ENCODE results near the gene PLEKHH1.
"Not testable (repeated sequence)": the region's sequence is repeated elsewhere in the genome, so short reads cannot be mapped to it uniquely, and the experiment has no call there.

The PLEKHH1 gene

DNA sequence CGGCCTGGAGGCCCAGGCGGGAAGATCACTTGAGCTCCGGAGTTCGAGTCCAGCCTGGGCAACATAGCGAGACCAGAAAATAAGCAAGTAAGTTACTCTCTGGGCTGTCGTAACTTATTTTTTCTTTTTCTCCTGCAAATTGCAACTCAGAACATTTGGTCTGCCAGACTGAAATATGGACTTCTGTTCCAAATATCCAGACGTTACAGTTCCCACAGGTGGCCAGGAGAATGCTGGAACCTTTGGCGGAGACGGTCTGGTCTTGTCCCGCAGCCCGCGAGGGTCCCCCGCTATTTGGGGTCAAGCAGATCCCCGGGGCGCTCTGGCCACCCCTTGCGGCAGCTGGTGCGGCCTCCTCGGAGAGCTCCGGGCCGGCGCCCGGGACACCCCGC lies 488 bp upstream of the PLEKHH1 start:
- DNase-seq (ENCODE audit: low read depth in 2 of 2) = no peak

DNA sequence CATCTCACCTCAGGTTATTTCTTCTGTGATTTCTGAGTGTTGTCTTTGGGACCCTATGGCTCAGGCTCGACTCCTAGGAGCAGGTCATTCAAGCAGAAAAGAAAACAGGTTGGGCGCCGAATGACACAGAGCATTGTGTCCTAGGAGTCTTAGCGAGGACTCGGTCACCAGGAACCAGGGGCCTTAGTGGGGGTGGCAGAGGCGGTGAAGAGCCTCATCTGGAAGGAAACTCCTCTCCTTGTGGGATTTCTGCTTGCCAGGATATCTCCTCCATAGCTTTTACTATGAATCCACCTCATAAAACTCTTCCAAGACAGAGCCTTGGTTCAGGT lies 630 bp downstream of the PLEKHH1 start:
- DNase-seq (ENCODE audit: low read depth in 2 of 2) = no peak

DNA sequence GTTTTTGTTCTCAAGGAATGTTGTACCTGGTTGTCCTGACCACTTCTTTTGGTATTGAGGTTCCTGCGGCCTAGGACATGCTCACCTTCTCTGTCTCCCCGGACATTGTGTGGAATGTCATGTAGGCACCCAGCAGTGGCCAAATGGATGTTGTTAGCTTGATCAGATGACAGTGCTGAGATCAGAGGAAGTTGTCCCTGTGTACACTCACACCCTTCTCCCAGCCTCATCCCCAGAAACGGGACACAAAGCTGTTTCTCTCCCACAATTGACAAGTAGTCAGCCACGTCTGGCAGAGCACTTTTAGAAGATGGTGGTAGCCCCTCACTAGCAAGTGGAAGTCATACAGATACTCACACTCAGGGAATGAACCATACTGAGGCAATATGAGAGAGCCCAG lies 3.0 kb downstream of the PLEKHH1 start:
- DNase-seq (ENCODE audit: low read depth in 2 of 2) = no peak

DNA sequence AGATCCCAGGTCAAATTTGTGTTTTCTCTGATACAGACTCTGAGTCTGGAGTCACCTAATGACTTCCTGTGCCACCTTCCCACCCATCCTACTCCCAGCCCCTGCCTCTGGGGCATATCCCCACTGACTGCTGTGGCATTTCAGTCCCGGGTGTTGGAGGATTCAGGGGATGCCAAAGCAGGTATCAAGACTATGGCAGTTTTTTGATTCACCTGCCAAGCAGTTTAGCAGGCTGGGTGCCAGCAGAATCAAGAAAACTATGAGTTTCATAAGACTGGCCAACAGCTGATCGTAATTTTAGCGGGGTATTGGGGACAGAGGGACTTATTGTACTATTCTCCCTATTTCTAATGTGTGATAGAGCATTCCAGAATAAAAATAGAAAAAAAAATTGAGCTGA lies 4.6 kb downstream of the PLEKHH1 start:
- no peak for DNase-seq (ENCODE audit: low read depth in 2 of 2)

DNA sequence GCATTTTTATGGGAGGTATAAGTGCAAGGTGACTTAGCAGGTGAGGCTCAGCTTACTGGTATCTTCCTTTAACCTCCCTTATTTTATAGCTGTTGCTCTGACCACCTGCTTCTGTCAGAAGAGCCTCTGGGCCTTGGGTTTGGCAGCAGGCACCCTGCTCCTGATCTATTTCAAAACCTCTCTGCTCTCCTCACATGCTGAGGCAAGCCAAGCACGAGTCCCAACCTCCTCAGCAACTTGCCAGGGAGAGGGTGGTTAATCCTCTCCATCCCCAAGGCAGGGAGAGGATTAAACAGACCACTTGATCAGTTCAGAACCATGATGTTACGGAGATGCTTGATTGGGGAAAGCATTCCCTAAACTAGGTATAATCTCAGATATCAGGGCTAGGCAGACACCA lies 5.4 kb downstream of the PLEKHH1 start:
- DNase-seq (ENCODE audit: low read depth in 2 of 2) = no peak

DNA sequence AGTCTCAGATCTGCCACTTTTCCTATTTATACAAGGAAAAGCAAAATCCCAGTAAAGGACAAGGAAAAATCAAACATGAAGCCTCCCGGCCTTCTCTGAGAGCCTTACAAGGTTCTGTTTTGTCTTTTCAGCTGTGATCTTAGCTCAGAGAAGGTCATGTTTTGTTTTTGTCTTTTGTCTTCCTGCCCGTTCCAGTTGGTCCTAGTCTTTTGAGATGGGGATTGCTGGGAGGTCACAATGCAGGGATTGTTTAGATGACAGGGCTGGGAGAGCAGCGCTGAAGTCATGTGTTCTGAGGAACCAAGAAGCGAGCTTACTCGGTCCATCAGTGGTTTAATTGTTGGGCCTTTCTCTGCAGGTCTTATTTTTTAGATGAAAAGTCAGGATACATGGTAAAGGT lies 6.0 kb downstream of the PLEKHH1 start:
- DNase-seq (ENCODE audit: low read depth in 2 of 2) = no peak

DNA sequence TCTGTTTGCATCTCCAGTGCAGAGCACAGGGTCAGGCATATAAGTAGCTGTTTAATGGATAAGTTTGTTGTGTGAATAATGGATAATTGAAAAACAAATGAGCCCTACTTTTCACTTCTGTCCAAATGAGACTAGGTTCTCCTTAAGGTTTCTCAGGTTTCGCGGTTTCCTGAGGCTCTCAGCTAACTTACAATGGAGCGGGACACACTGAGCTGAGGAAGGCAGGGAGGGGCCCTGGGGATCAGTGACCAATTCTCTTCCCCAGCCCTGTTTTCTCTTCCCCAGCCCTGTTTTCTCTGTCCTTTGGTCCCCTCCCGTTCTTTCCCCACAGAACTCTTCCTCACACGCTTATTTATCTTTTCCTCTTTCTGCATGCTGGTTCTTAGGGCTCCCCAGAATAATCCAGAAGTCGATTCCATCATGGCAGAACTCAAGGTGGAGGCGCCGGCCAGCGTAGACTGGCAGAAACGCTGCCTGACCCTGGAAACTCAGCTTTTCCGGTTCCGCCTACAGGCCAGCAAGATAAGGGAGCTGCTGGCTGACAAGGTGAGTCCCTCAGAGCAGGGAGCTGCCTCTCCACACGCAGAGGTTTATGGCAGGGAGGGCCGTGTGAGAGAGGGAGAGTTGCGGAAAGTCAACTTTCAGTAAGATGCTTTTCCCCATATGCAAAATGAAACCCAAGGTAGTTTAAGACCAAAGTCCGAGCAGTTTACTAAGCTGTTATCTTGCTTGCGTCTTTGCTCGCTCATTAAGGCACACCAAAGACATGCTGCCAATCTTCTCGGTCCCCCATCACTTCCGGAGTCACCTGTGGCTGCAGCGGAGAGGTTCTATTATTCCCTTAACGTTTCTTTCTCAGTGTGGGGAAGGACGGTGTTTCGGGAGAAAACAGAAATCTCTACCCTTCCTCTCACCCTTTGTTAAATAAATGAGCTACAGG lies 8.6 kb downstream of the PLEKHH1 start:
- no peak for DNase-seq (ENCODE audit: low read depth in 2 of 2)

DNA sequence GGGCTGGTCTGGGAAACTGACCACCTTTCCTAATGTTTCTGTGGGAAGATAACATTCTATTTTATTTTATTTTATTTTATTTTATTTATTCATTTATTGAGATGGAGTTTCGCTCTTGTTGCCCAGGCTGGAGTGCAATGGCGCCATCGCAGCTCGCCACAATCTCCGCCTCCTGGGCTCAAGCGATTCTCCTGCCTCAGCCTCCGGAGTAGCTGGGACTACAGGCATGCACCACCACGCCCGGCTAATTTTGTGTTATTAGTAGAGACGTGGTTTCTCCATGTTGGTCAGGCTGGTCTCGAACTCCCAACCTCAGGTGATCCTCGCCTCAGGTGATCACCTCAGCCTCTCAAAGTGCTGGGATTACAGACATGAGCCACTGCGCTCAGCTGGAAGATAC lies 9.5 kb downstream of the PLEKHH1 start:
- not testable (repeated sequence) for DNase-seq (ENCODE audit: low read depth in 2 of 2)

DNA sequence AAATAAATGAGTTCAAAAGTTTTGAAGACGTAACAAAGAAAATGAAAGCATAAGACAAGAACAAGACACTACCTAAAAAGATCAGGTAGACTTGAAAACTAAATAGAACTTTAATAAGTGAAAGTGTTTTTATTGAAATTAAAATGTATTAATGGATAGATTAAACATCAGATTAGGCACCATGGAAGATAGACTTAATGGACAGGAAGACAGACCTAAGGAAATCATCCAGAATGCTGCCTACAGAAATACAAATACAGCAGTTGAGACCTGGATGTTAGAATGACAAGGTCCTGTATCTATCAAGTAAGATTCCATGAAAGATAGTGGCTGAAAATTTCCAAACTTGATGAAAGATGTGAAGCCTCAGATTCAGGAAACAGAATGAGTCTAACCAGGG lies 11.5 kb downstream of the PLEKHH1 start:
- DNase-seq (ENCODE audit: low read depth in 2 of 2) = no peak

DNA sequence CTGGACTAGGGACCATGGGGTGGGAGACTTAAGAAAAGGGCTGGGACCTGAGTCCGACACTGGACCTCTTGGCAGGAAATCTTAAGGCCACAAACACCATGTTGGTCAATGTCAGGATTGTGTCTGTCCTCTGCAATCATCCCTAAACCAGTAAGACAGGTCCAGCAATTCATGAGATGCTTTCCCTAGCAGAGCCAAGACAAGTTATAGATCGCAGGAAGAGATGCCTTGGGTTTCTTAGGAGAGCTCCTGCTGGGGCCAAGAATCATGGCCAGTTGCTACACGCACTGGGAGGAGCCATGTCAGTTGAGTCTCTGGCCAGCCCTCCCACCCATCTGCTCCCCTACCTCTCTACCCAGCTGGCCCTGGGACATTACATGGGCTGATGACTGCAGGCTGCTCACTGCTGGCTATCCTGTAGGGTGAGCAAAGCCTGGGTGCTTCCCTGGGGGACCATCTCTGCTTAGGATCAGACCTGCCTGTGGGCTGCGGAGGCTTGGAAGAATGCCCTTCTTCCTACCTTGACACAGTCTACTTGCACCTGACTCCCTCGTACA lies 14.2 kb downstream of the PLEKHH1 start:
- no peak for DNase-seq (ENCODE audit: low read depth in 2 of 2)

DNA sequence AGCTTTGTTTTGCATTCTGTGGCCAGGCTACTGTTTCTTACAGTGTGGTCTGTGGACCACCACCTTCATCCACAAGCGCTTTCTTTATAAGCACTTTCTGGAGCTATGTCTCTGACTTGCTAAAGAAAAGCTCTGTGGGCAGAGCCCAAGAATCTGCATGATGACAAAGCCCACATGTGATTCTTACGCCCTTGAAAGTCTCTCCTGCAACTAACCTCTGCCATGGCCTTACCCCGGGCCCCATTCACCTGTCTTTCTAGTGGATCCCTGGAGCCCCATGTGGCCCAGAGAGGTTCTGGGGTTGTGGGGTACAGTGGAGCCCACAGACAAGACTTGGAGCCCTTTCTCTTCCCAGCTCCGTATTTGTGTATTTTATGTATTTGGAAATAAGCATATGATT lies 16.6 kb downstream of the PLEKHH1 start:
- DNase-seq (ENCODE audit: low read depth in 2 of 2) = no peak

DNA sequence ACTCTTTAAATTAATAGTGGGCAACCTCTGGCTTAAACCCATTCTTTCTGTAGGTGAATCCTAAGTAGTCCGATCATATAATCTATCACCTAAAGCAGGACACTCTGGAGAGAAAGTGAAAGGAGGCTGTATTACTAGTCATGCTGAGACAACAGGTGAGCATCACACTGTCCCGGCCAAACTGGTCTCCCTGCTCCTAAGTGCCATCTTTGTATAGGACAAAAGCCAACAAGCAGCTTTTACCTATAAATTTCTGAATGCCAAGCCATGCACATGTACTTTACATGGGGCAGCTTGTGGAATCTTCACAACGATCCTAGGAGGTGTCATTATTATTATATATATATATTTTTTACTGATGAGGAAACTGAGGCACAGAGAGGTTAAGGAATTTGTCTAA lies 18.0 kb downstream of the PLEKHH1 start:
- DNase-seq (ENCODE audit: low read depth in 2 of 2) = no peak

DNA sequence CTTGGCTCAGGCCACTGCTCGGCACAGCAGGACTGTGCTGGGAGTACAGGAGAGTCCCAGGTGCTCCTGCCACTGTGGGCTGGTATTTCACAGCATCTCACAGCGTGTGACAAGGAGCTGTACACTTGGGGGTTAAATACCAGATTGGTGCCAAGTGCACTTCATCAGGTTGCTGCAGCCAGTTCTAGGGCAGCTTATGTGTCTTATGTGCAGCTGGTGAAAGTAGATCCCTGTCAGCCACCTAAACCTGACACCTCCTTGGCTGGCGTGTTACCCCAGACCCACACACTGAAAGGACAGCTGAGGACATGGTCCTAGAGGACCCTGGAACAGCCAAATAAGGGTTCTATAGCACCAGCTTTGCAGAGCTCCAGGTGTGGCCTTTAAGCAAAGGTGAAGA lies 18.9 kb downstream of the PLEKHH1 start:
- no peak for DNase-seq (ENCODE audit: low read depth in 2 of 2)

DNA sequence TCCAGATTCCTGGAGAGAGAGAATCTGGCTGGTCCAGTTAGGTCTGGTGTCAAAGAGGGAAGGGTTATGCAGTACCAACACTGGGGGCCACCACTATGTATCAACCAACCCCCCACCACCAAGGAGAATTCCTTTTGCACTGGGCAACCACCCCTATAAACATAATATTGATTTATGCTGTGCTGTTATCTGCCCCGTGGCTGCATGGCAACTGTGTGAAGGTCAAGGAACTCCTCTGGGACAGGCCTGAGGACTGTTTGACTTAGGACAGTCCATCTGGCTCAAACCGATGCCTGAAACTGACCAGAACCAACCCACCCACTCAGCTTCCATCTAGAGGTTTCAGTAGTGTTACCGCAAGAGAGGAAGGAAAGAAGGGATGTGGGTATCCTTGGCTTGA lies 20.5 kb downstream of the PLEKHH1 start:
- no peak for DNase-seq (ENCODE audit: low read depth in 2 of 2)

DNA sequence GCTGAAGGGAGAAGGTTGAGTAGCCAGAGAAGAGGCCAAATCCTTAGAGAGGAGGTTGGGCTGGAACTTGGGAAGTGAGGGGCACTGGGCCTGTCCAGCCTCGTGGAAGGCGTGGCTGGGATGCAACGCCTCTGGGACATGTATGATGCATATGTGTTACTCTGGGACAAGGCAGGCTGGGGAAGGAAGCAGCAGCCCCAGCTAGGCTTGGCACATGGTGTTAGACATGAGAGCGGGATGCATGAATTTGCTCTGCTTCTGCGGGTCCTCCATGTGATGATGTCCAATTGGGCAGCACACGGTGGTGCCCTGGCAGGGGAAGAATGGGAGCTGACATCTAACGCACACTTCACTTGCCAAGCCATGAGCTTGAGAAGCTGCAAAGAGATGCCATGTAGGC lies 21.3 kb downstream of the PLEKHH1 start:
- no peak for DNase-seq (ENCODE audit: low read depth in 2 of 2)

DNA sequence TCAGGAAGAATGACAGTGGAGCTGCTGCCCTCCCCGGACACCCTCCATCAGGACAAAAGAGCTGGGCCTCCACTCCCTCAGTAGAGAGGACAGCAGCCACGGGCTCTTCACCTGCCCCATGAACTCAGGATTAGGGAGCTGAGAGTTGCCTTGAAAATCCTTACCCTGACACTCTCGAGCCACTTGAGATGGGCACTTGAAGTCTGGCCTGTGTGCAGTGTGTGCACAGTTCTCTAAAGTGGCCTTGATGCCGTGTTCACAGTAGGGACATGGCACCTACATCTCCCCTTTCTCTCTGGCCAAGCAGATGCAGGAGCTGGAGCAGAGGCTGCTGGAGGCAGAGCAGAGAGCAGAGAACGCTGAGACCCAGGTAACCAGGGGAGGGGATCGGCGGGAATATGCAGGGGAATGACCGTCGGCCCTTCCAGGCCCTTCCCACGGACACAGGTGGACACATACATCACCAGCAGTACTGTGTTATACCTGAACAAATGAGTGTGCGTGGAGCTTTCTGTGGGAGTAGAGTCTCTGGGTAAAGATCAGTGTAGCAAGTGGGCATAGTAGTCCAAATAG lies 22.5 kb downstream of the PLEKHH1 start:
- DNase-seq (ENCODE audit: low read depth in 2 of 2) = no peak

DNA sequence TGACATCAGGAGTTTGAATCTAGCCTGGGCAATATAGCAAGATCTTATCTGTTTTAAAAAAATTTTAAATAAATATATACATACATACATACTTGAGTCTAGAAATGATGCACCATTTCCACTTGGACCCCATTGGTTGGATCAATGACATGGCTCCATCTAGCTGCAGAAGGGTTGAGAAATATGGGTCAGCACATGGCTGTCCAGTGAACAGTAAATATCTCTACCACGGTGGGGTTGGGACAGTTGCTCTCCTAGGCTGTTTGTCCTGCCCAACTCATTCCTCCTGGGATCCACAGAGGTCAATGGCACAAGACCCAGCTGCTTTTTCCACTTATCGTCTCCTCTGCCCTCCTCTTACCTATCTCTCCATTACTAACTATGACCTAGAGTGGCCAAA lies 23.6 kb downstream of the PLEKHH1 start:
- DNase-seq (ENCODE audit: low read depth in 2 of 2) = no peak

DNA sequence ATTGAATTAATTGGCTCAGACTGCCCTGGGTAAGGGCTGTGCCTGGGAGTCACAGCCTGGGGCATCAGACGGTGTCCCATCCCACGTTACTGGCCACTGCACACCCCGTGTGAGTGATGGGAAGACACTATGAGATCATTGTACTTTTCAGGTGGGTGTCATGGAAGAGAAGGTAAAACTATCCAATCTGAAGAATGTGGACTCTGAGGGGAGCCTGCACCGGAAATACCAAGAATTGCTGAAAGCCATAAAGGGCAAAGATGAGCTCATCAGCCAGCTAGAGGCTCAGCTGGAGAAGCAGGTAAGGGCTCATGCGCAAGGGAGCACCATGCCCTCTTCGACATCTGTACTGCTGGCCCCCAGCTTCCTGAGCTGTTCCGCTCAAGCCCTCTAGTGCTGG lies 24.0 kb downstream of the PLEKHH1 start:
- no peak for DNase-seq (ENCODE audit: low read depth in 2 of 2)

DNA sequence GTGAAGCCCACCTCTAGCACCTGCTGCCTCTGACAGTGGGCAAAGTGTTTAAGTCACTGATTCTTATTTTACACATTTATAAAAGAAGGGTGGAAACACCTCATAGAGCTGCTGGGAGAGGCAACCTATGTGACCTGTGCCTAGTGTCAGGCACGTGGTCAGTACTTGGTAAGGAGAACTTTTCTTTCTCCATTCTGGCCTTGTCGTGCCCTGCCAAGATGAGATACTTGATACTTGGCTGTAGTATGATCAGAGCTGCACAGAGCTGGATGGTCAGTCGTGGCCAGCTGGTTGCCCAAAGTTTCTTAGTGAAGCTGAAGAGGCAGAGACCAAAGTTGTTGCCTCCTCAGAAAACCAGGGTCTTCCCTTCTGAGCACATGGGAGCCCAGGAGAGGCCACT lies 24.6 kb downstream of the PLEKHH1 start:
- DNase-seq (ENCODE audit: low read depth in 2 of 2) = no peak

DNA sequence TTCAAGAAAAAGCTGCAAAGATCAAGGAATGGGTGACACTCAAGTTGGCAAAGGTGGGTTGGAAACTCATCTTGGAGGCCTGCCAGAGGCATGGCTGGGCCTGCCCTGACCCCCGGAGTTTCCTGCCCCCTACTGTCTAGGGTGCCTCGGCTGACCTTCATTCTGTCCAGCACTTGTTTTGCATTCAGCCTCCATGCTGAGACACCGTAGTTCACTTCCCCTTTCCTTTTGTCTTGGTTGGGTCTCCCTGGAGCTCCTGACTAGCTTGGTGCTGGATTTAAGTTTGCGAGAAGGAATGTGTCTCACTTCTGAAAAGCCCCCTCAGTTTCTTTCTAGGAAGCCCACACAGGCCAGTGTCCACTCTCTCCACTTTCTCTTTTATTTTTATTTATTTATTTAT lies 26.5 kb downstream of the PLEKHH1 start:
- DNase-seq (ENCODE audit: low read depth in 2 of 2) = no peak

DNA sequence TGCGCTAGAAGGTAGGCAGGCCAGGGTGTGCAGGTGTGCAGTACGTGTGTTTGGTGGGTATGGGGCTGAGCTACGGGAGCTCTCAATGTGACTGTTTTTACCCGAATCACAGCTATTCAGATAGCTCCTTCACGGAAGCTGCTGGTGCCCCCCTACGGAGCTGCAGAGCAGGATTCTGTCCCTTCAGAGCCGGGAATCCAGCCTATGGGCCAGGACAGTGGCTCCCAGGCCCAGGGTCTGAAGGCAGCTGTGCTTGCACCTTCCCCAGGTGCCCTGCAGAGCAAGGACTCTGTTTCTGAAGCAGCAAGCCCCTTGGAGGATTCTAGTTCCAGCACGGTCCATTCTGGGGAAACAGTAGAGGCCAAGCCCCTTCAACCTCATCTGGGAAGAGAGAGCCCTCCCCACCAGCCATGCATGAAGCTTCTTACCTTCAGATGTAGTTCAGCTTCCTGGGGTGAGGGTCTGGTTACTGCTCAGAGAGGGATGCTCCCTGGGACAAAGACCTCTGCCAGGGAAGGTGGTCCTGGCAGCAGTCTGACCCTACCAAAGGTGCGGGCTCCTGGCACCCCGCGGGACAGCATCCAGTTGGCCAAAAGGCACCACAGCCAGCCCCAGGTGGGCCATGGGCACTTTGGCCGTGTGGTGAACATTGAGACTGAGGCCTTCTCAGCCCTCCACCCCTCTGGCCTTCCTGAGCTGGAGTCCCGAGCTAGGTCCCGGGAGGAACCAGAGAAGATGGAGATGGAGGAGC lies 29.1 kb downstream of the PLEKHH1 start:
- DNase-seq (ENCODE audit: low read depth in 2 of 2) = no peak

DNA sequence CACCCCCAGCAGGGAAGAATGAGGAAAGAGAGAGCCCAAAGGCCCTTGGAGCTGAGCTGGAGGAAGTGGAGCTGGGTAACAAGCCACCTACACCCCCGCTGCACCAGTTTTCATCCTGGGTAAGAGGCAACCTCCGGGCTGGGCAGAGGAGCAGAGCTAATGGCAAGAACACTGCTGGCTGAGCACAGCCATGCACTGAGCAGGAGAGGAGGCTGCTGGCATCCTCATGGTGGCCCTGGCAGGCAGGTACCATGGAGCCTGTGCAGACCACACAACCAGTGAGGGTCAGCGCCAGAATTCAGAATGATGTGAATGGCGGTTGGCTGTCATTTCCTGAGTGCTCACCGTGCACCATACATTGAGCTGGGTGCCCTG lies 29.7 kb downstream of the PLEKHH1 start:
- DNase-seq (ENCODE audit: low read depth in 2 of 2) = no peak

DNA sequence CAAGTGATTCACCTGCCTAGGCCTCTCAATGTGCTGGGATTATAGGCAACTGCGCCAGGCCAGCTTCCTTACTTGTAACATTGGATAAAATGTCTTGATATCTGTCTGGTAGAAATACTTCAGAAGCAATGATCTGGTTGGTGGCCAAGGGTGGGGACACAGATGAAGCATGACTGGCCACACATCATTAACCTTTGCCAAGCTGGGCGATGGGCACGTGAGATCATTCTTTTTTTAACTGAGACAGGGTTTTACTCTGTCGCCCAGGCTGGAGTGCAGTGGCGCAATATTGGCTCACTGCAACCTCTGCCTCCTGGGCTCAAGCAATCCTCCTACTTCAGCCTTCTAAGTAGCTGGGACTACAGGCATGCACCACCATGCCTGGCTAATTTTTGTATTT lies 31.1 kb downstream of the PLEKHH1 start:
- DNase-seq (ENCODE audit: low read depth in 2 of 2) = no peak
